GM13976 (cell line): ENCODE data around the gene PASK.

ENCODE experiments used
- DNase-seq: peaks from one replicate; pipeline ENCODE4 v3.0.0; 2012; ENCODE audit warnings: low spot score
- CTCF ChIP-seq: IDR thresholded peaks from 2 replicates; pipeline ENCODE4 v1.5.1; 2012; ENCODE audit warnings: borderline replicate concordance, mild to moderate bottlenecking; ENCODE audit not compliant: insufficient read depth; ENCODE audit errors: extremely low read depth, missing control alignments, control extremely low read depth
- in situ Hi-C: fragments of 300-500 bp; cut with MboI; formaldehyde crosslinking; loops from one replicate; pipeline ENCODE4 v1.12.0; 2022; ENCODE audit warnings: low sequenced_read_pairs, mixed read lengths, inconsistent platforms; ENCODE audit not compliant: unreplicated experiment

The PASK gene

GRCh38 chr2:241137276-241138190 is 11.7 kb downstream of the PASK start:
- DNase-seq: no peak
- in situ Hi-C loops: no loop called here
- TF ChIP-seq CTCF: no peak

GRCh38 chr2:241136661-241137260 is 12.5 kb downstream of the PASK start:
- in situ Hi-C loops: no loop called here
- TF ChIP-seq CTCF: no peak
- DNase-seq: no peak

- DNase-seq: no peak
- in situ Hi-C loops: no loop called here
- no peak for TF ChIP-seq CTCF
Observed at GRCh38 chr2:241136191-241136590, 13.1 kb downstream of the PASK start.

DNA sequence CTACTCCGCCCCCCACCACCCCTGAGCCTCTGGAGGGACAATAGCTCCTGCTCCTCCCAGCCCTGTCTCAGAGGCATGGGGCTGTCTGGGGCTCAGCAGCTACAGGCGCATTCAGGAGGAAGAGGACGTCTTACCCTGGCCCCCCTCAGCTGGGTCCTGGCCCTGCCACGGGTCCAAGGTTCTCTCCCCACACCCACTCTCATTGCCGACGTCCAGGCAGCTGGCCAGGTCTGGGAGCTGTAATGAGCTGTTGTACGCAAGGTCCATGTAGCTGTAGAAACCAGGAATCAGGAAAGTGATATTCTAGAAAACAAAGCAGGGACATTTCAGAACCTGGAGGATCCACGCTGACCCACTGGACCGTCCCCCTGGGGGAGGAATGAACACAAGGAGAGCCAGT is 13.5 kb downstream of the PASK start:
- in situ Hi-C loops: no loop called here
- TF ChIP-seq CTCF: no peak

GRCh38 chr2:241134711-241135110 is 14.6 kb downstream of the PASK start:
- DNase-seq: no peak
- no peak for TF ChIP-seq CTCF
- in situ Hi-C loops: no loop called here

More for the DNA sequence above, 13.5 kb downstream of the PASK start:
- DNase-seq: no peak

- in situ Hi-C loops: no loop called here
Observed at GRCh38 chr2:241133436-241133820, 15.8 kb downstream of the PASK start.

More at GRCh38 chr2:241133436-241133820, 15.8 kb downstream of the PASK start:
- DNase-seq: no peak
- TF ChIP-seq CTCF: no peak
